Stomach (tissue), 4 donors: Measurements from ENCODE around the gene BPIFB1.

Source experiments
- CTCF ChIP-seq, 7 experiments: fragments of 450-650 bp in 4 of 7; fragments of 200-600 bp in 3 of 7; sonication (generic) in 3 of 7; IDR thresholded peaks; one replicate each; pipeline ENCODE4 v1.5.1; 2016 to 2019; ENCODE audit warnings: antibody characterized with exemption in 7 of 7, control low read depth in 2 of 7, mild to moderate bottlenecking in 1 of 7
- POLR2A ChIP-seq, 4 donors: fragments of 450-650 bp; IDR thresholded peaks; one replicate each; pipeline ENCODE4 v1.6.1; 2016; ENCODE audit warnings: antibody characterized with exemption in 4 of 4, control low read depth in 2 of 4, mild to moderate bottlenecking in 1 of 4, moderate library complexity in 1 of 4
- POLR2AphosphoS5 ChIP-seq, 3 donors: sonication (generic); formaldehyde crosslinking; IDR thresholded peaks; one replicate each; pipeline ENCODE4 v1.6.1; 2016; ENCODE audit warnings: antibody characterized with exemption in 3 of 3

- TF ChIP-seq CTCF (IDR thresholded peaks at IDR 0.05), result no peak
- TF ChIP-seq POLR2A (IDR thresholded peaks at IDR 0.05), result no peak
- no peak for TF ChIP-seq POLR2AphosphoS5 (IDR thresholded peaks at IDR 0.05)
Measured at GRCh38 chr20:33320006-33320405, 37.0 kb downstream of the BPIFB1 start.
